Stimulated activated CD8-positive, alpha-beta memory T cell treated with anti-CD3 and anti-CD28 coated beads, Interleukin-15, amount 100 ng/mL, for 48 hours (primary cell): ENCODE data around the gene CXorf38.
"Not testable (repeated sequence)": the region's sequence is repeated elsewhere in the genome, so short reads cannot be mapped to it uniquely, and the experiment has no call there.

Experiments
- DNase-seq, 2 donors: peaks; one replicate each; pipeline ENCODE4 v3.0.0-alpha.2; 2020; ENCODE audit warnings: low read depth in 2 of 2

The CXorf38 gene

DNA sequence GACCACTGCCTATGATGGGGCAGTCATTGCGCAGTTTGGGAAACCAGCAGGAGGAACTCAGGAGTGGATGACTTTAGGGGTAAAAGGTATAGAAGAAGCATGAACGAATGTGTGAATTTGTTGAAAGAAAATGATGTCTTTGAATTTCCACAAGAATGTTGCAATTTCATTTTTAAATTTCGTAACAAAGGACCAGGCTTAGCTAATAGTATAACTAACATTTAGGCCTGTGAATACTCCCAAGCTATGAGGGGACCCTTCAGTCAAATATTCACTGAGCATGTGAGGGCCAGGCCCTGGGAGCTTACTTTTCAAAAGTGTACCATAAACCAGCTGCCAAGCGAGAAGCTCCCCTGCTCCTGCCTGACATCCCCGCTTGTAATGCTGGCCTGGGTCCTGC is 18.9 kb downstream of the CXorf38 start:
- no peak for DNase-seq

GRCh38 chrX:40625294-40625693 is 22.1 kb downstream of the CXorf38 start:
- no peak for DNase-seq

GRCh38 chrX:40623665-40624064 is 23.7 kb downstream of the CXorf38 start:
- DNase-seq = no peak

GRCh38 chrX:40623139-40623536 is 24.2 kb downstream of the CXorf38 start, which contains the start of gene MPC1L:
TSS of gene MPC1L (plus strand) at chrX:40623428. CDS start at chrX:40623566, 138 bp downstream.
- no peak for DNase-seq

DNA sequence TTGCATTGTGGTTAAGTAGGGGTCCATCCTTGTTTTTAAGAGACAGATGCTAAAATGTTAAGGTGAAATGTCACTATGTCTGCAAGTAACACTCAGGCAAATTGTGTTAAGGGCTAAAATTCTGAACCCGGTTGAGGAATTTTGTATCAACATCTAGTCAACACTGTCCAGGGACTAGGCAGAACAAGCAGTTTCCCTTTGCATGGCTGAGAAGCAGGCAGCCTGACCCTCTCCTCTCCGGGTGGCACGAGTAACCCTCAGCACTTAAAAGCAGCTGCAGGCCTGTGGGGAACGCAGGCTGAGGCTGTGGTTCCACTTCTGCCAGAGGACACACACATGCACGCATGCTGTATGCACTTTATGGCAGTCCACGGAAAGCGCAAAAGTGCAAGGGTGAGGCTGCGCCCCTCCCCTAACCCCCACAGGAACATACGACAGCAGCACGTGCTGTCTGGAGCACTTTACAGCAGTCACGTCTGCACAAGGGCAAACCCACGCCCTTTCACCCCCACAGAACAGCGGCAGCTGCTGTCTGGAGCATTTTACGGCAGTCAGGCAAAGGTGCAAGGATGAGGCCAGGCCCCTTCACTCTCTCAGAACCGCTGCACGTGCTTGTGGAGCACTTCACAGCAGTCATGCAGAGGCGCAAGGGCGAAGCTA is 24.8 kb downstream of the CXorf38 start:
- DNase-seq = no peak

GRCh38 chrX:40617566-40617965 is 29.8 kb downstream of the CXorf38 start:
- no peak for DNase-seq

DNA sequence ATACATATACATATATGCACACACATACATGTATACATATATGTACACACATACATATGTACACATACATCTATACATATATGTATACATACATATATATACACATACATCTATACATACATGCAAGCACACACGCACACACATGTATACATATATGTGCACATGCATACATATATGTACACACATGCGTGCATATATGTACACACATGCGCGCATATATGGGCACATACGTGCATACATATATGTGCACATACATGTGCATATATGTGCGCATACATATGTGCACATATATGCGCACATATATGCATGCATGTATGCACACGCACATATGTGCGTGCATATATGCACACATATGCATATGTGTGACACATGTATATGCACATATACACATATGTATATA is 31.4 kb downstream of the CXorf38 start:
- DNase-seq = no peak

DNA sequence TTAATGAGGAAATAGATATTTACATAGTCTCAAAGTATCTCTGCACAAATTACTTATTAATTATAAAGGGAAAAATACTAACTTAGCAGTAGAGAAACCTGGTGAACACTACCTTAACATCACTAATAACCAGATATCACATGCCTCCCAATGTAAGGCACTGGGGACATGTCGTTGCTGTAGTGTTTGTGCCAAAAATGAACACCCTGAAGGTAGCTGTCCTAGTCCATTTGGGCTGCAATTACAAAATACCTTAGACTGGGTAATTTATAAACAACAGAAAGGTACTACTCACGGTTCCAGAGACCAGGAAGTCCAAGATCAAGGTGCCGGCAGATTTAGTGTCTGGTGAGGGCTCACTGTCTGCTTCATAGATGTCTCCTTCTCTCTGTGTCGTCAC is 34.9 kb downstream of the CXorf38 start:
- DNase-seq = no peak

GRCh38 chrX:40607381-40607780 is 40.0 kb downstream of the CXorf38 start:
- DNase-seq = no peak

GRCh38 chrX:40603446-40603845 is 43.9 kb downstream of the CXorf38 start:
- DNase-seq = no peak

DNA sequence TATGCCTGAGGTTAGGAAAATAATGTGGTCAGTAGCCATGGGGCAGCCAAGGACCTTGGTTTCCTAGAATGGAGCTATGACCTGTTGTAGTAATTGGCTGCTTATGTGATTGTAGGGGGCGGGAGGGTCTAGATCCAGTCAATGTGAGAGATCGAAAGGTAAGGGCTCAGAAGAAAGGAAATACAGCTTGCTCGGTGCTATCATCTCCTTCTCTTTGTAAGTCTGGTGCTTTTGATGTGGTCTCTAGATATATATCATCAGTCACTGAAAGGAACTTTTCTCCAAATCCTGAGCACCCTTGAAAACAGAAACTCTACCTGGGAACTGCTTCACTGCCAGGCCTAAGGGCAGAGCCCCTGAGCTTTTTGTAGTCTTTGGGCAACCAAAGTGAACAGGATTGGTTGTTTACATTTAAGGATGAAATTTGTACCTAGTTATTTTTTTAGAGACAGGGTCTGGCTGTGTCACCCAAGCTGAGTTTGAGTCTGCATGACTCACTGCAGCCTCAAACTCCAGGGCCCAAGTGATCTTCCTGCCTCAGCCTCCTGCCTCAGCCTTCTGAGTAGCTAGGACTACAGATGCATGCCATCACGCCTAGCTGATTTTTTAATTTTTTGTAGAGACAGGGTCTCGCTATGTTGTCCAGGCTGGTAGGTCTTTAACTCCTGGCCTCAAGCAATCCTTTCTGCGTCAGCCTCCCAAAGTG is 57.6 kb downstream of the CXorf38 start:
- not testable (repeated sequence) for DNase-seq

GRCh38 chrX:40587623-40588022 is 59.7 kb downstream of the CXorf38 start:
- DNase-seq = not testable (repeated sequence)

DNA sequence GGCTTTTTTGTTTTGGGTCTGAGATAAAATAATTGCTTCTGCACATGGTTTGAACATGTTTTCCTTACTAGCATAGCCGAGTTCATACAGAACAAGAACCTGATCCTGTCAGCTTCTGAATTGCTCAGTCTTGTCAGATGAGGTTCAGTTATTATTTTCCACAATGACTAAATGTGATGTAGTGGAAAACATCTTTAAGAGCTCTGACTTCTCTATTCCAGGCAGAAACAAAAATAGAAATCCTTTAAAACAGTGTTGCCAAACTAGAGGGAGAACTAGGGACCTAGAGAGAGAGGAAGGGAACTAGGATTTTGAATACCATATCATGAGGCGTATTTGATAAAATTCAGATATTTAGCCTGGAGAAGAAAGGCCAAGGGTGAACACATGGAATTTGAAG is 64.5 kb downstream of the CXorf38 start:
- DNase-seq = no peak

DNA sequence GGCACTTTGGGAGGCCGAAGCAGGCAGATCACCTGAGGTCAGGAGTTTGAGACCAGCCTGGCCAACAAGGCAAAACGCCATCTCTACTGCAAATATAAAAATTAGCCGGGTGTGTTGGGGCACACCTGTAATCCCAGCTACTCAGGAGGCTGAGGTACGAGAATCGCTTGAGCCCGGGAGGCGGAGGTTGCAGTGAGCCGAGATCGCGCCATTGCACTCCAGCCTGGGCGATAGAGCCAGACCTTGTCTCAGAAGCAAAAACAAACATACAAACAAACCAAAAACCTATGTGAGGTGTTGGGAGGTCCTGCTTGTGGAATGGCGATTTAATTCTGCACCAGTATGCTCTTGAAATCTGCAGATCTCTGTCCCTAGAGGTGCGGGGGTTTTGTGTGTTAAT is 65.2 kb downstream of the CXorf38 start:
- not testable (repeated sequence) for DNase-seq

- DNase-seq = no peak
Observed at GRCh38 chrX:40581336-40581920, 65.9 kb downstream of the CXorf38 start.

DNA sequence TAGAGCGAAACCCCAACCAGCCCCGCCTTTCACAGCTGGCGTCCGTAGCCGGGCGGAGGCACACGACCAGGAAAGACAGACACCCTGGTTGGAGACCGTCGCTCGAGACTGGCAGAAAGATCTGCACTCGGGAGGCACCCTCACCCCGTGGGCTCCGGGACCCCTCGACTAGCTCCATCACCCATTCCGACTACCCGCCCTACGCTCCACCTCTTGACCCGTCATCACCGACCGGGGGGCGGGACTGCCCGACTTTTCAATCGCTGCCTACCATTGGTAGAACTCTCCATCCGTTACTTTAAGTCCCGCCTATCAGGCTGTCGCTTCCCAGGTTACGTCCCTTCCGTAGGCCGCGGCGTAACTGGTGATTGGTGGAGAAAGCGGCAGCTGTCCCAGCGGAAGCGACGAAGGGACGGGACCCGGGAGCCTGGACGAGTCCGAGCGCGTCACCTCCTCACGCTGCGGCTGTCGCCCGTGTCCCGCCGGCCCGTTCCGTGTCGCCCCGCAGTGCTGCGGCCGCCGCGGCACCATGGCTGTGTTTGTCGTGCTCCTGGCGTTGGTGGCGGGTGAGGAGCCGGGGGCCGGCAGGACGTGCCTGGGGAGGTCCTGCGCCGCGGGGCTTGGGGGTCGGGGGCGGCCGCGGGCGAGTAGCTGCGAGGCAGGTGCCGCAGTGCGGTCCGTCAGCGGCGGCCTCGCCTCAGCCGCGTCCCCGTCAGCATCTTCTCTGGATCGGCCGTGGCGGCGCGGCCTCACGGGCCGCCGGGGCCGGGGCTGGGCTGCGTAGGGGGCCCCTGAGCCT is 66.6 kb downstream of the CXorf38 start, which contains the start of gene ATP6AP2:
Gene ATP6AP2 (plus strand): TSS at position 434 of the 799 bp plus-strand sequence. CDS start 96 bp downstream, at position 530.
- DNase-seq = peak; percentile 81 to 84

DNA sequence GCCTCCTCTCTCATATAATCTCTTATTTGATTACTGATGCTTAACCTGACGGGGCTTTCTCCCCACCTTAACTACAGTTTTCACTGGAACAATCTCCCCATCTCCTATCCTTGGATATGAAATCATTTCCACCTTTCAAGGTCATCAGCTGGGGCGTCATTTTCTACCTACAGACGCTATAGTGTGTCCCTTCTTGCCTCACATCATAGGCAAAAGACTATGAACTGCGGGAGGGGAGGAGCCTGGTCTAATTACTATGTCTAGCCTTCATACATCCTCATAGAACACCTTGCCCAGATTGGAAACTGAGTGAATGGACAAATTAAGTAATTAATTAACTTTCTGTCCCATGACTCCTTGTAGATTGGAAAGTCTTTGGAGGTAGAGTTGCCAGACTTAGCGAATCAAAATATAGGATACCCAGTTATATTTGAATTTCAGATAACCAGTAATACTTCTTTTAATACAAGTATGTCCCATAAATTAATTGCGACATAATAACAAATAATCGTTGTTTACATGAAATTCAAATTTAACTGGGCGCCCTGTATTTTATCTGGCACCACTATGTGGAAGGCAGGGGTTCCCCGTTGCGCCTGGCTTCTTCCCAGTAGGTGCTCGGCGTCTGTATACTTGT is 67.3 kb downstream of the CXorf38 start:
- DNase-seq = no peak

- DNase-seq = no peak
Observed at GRCh38 chrX:40579141-40579540, 68.2 kb downstream of the CXorf38 start.

DNA sequence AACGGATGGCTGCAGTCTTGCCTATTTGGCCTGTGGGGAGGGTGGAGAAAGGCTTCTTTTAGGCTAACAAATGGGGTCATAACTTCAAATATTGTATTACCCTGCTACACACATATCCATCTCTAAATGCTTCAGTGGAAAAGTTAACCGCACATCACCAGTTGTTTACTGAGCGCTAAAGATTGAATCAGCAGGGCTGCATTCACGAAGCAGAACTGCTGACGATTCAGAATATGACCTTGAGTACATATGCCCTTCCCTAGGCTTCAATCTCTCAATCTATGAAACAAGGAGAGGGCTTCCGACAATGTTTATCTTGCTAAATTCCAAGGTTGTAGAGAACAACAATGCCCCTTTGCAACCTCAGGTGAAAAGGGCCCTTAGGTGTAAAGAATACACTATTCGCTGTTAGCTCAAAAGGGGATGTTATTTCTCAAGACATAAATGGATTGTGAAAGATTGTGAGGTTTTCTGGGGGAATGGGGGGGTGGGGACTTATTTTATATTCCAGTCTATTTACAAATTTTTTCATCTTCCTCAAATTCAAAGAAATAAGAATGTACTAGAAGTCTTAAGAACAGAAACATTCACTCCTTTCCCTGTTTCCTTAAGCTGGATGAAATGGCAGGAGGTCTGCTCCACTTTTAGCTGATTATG is 69.2 kb downstream of the CXorf38 start:
- no peak for DNase-seq
